GM20431 (cell line): ENCODE measurements around the gene RBL1.

Source experiments
- in situ Hi-C: fragments of 300-500 bp; cut with MseI, MboI; formaldehyde crosslinking; loops from one replicate; pipeline ENCODE4 v1.15.0; 2020; ENCODE audit warnings: low sequenced_read_pairs; ENCODE audit not compliant: unreplicated experiment

RBL1 gene

DNA sequence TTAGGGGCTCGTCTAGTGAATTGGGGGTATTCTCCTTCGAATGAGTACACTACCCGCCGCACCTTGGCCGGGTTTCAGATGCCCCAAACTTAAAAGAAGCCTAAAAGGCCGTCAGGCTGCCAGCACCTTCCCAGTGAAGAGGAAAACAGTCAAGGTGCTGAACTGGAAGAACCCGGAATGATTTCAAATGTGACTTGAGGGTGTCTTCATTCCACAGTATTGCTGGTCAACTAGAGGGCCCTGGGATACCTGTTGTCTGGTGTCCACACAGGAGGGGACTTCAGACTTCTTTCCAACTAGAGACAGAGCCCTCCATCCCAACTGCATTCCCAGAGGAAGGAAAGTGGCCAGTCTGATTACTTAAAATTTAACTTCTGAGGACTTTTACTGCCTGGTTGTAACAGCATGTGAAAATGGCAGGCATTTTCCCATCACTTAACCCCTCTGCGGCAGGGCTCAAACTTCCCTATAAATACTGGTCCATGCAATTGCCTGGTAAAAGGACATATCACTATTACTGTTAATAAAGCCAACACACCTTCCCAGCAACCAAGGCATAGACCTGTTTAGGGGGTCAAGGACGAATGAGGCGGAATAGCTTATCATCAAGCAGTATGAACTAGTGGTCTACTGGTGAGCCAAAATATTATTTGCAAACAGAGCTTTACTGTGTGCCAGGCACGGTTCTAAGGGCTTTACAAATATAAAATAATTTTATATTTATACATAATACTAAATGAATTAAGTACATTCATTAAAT is 143.6 kb downstream of the RBL1 start:
- in situ Hi-C loops: no loop called here

DNA sequence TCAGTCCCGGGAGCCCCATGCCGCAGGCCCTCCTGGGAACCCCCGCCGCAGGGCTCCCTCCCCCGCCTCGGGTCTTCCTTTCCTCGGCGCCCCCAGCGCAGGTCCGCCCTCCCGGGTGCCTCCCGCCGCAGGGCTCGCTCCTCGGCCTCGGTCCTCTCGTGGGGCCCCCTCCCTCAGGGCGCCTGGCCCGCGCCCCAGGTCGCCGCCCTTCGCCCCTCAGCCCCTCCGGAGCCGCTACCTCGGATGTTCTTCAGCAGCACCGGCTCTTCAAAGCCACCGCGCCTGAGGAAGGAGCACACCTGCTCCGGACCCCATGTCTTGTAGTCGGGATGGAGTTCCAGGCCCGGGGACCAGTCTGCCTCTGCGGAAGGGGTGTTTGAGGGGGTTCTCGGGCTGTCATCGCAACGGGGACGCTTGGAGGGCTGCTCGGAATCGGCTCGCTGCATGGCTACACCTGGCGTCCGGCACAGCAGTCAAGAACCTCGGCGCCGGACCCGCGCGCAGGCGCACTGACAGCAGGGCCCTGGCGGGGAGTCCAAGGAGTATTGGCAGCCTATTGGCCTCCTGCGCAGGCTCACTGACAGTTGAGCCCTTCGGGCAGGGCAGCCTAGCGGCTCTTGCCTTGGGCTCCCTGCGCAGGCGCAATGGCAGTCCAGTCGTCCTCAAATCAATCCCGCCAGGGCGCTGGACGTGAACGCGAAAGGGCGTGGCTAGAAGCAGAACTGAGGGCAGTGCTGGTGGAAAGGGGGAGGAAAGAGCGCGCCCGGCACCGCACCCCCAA is 144.4 kb downstream of the RBL1 start, which contains the start of gene SAMHD1:
Gene SAMHD1, minus strand, starts transcription at position 511 of the 781 bp plus-strand sequence. Its CDS starts 65 bp downstream, at position 446.
- in situ Hi-C loops: no loop called here

DNA sequence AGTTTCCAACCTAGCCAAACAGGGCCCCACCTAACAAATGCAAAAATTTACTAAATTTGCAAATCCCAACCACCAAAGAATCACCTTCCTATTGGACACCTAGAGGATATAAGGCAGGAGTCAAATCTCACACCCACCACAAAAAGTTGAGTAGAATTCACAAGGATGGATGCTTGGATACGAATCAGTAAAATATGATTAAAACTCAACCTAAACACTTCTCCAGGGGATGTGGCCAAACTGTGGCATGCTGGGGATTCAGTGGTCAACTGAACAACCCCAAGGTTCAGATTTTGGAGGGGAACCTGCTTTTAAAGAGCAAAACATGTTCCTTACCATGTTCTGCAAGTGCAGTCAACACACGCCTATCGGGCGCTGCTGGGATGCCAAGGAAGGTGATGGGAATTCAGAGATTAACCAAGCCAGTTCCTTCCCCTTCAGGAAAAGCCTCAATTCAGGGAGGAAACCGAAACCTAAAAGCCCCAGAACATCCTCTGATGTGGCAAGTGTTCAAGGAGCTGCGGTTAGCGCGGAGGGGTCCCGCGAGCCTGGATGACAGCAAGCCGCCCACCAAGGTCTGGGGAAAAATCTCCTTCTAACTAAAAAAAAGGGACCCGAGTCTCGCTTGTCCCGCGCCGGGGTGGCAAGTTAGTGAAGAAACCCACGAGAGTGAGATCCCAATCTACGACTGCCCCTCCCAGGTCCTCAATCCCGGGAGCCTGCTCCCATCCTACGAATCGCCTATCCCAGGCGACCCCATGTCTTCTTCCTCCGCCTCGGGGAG is 145.2 kb downstream of the RBL1 start:
- in situ Hi-C loops: no loop called here
